IgD-negative memory B cell (primary cell): ENCODE data around the gene MRGPRX2. TPM values are rescaled to one million over a fixed set of nuclear protein-coding genes. Genes with fewer than 3 reads are reported as not detected.

Experiments
- polyA plus RNA-seq: library from polyadenylated mRNA; unstranded; fragments of 300-500 nt; fragmentation: Illumina TruSeq; gene quantifications from one replicate; pipeline ENCODE4 v1.2.3, GENCODE V29; 2021

MRGPRX2 gene
- polyA plus RNA-seq, 1 donor from 2014 or later, result not detected

Other genes starting within 250 kb of the MRGPRX2 start
- not detected for gene MRGPRX1, start 121.3 kb downstream of the MRGPRX2 start, polyA plus RNA-seq
- gene ZDHHC13, start 56.5 kb upstream of the MRGPRX2 start, polyA plus RNA-seq, result 8.2 TPM
- gene CSRP3, start 141.3 kb upstream of the MRGPRX2 start, polyA plus RNA-seq, result not detected
- gene E2F8, start 180.2 kb upstream of the MRGPRX2 start, polyA plus RNA-seq, result not detected